Measurements from ENCODE around the gene ST8SIA1. TPM values are rescaled to one million over a fixed set of nuclear protein-coding genes. Genes with fewer than 3 reads are reported as not detected.

The ST8SIA1 gene
- total RNA-seq, 1 experiment from 2014 or later = not detected

DNA sequence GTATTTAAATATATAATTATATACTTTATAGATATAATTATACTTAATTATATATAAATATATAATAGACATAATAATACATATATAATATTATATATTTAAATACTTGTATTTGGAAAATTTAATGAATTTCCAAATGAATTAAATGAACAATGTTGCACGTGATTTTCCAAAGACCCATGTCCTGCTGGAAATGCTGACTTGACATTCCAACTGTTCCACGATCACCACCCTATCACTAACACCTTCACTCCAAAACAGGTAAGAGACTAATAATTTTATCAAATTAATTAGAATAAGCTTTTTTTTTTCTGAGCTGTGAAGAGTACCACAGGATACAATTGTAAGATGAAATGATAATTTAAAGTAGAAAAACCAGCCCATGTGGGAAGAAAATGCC lies 103.4 kb downstream of the ST8SIA1 start:
- no peaks in the 10 kb centered on the region for H3K23me2 ChIP-seq (ENCODE audit: insufficient read length, low read depth, low read length, poor library complexity, severe bottlenecking)
- Mint-ChIP-seq H3K27me3 (ENCODE audit: low read depth) (peaks cover under 1% of the 10 kb centered on the region; the same call in 1 of the 2 replicates), H3K36me3 (ENCODE audit: insufficient read depth in 1 of 3, low read depth in 3 of 3) (no peaks in the 10 kb centered on the region), H3K4me3 (no peak overlapping the region), H3K9me3 (no peaks in the 10 kb centered on the region), H3K27ac (no peak overlapping the region), H3K4me1 (peaks cover 8% of the 10 kb centered on the region in 2 experiments; a peak in 3 of 4 replicates)
- H2BK120ac ChIP-seq (ENCODE audit: low read depth, low read length, poor library complexity, severe bottlenecking) = no peak overlapping the region
- H4K91ac ChIP-seq (ENCODE audit: insufficient read length, low read depth, low read length) = no peak overlapping the region
- H4K20me1 ChIP-seq (ENCODE audit: control insufficient read depth, insufficient read depth, insufficient read length) = no peaks in the 10 kb centered on the region
- H3K27ac ChIP-seq (ENCODE audit: insufficient read length, low read depth, low read length) = no peak overlapping the region
- no peaks in the 10 kb centered on the region for H3K27me3 ChIP-seq (ENCODE audit: insufficient read depth, low read length)
- H4K8ac ChIP-seq (replicated peaks; ENCODE audit: insufficient read length, low read depth, low read length) = no peak overlapping the region
- TF ChIP-seq, protein P1, sequence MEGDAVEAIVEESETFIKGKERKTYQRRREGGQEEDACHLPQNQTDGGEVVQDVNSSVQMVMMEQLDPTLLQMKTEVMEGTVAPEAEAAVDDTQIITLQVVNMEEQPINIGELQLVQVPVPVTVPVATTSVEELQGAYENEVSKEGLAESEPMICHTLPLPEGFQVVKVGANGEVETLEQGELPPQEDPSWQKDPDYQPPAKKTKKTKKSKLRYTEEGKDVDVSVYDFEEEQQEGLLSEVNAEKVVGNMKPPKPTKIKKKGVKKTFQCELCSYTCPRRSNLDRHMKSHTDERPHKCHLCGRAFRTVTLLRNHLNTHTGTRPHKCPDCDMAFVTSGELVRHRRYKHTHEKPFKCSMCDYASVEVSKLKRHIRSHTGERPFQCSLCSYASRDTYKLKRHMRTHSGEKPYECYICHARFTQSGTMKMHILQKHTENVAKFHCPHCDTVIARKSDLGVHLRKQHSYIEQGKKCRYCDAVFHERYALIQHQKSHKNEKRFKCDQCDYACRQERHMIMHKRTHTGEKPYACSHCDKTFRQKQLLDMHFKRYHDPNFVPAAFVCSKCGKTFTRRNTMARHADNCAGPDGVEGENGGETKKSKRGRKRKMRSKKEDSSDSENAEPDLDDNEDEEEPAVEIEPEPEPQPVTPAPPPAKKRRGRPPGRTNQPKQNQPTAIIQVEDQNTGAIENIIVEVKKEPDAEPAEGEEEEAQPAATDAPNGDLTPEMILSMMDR (conservative IDR thresholded peaks at IDR 0.05) = no peak
- H2BK5ac ChIP-seq (ENCODE audit: insufficient read length, low read length) = no peak overlapping the region
- WGBS (ENCODE audit: extremely low coverage, insufficient read length, low lambda C conversion rate) = no CpG with 5 or more reads among the region's 2 CpGs
- H2AK5ac ChIP-seq (ENCODE audit: insufficient read length, low read length) = no peak overlapping the region
- no peaks in the 10 kb centered on the region for H3K4me1 ChIP-seq (ENCODE audit: insufficient read depth, low read length)
- H2BK20ac ChIP-seq (ENCODE audit: low read depth, low read length, poor library complexity, severe bottlenecking) = no peak overlapping the region
- no peak overlapping the region for H3K18ac ChIP-seq (ENCODE audit: insufficient read length, low read depth, low read length)
- H2AFZ ChIP-seq (ENCODE audit: low read length) = no peak overlapping the region
- H3K79me1 ChIP-seq (ENCODE audit: insufficient read depth, low read depth, low read length, poor library complexity, severe bottlenecking) = no peaks in the 10 kb centered on the region
- H3K9ac ChIP-seq (ENCODE audit: extremely low read depth, insufficient read length, low read length) = no peak overlapping the region
- H3K56ac ChIP-seq (ENCODE audit: insufficient read length, low read depth, low read length) = no peak overlapping the region
- no peak overlapping the region for H3K23ac ChIP-seq (ENCODE audit: insufficient read length, low read depth, low read length)
- H4K5ac ChIP-seq (ENCODE audit: insufficient read length, low read depth, low read length) = no peak overlapping the region
- no peaks in the 10 kb centered on the region for H3K79me2 ChIP-seq (ENCODE audit: insufficient read depth, low read length)
- no peak overlapping the region for H3K4me2 ChIP-seq (ENCODE audit: insufficient read depth, insufficient read length, low read length)
- H2BK15ac ChIP-seq (ENCODE audit: low read depth, low read length) = no peak overlapping the region
- H2BK12ac ChIP-seq (ENCODE audit: insufficient read length, low read depth, low read length) = no peak overlapping the region
- H3K14ac ChIP-seq (ENCODE audit: insufficient read depth, low read length) = no peak overlapping the region
- DNase-seq = no peak
- no peaks in the 10 kb centered on the region for H3K9me3 ChIP-seq (ENCODE audit: control insufficient read depth, low read depth, low read length)
- H3K4ac ChIP-seq (ENCODE audit: low read depth, low read length) = no peak overlapping the region
- no peak overlapping the region for H3T11ph ChIP-seq (ENCODE audit: low read length)
